T follicular helper cell (primary cell): Measurements from ENCODE around the gene CUL7.
A peak's percentile ranks its signal among the peaks of the same experiment; 100 is the strongest.
"Not testable (repeated sequence)": the region's sequence is repeated elsewhere in the genome, so short reads cannot be mapped to it uniquely, and the experiment has no call there.

Experiments
- DNase-seq: peaks from one replicate; pipeline ENCODE4 v3.0.0-alpha.2; 2020; ENCODE audit warnings: low read depth

The CUL7 gene

GRCh38 chr6:43014434-43014909 lies 39.2 kb downstream of the CUL7 start:
- no peak for DNase-seq

DNA sequence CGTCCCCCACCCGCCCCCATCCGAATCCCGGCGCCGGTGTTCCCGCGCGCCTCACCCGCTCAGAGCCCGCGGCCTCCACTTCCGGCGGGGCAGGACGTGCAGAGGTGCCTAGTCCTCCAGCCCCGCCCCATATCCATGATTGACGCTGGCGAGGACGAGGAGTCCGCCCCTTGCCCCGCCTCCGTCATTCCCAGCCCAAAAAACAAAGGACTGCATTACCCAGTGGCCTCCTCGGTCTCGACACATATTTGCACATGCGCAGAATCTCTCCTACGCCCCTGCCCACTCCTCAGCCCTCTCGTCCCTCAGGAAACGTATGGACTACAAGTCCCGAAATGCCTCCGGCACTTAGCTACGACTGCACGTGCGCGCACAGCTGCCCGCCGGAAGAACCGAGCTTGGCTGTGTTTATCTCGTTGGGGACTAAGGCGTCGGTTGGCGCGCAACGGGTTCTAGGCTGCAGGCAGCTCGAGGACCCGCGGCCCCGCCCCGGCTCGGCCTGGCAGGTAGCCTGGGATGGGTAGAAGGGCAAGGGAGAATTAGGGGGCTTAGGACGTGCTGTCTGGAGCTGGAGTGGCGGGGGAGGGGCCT lies 39.7 kb downstream of the CUL7 start, which contains the start of the genes KLHDC3 and MEA1:
KLHDC3 (plus strand) TSS at position 407 of the 591 bp plus-strand sequence. CDS start 2,944 bp downstream, outside the sequence.
MEA1 (minus strand) TSS at position 104 of the 591 bp plus-strand sequence. CDS start 133 bp downstream, outside the sequence.
- peak; percentile 98 for DNase-seq

DNA sequence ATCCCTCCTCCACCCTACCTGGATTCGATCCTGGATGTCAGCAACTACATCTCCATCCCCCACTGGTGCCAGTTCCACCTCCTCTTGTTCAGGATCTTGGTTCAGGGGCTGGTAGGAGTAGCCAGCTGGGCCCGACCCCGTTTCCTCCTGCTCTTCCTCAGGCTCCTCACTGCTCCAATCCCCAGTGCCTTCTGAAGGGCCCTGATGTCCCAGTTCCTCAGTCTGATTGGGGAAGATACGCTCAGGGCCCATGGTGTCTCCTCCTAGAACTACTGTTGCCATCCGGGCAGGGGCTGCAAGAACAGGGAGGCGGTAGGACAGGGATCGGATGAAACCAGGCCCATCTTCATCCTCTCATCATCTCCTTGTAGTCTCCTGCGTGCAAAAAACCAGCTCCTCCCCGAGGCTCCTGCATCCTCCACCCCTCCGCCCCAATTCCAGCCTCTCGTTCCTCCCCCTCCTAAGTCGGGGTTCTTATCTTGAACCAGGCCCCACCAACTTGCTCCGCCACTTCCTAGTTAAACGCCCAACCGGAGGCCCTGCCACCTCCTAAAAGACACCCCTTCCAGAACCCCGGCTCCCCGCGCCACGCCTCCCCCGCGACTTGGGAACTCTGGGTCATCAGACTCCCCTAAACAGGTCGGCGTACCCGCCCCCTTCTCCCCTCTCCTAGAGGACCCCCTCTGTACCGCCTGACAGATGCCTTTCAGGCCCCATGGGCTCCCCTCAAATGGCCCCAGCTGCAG lies 40.4 kb downstream of the CUL7 start:
- no peak for DNase-seq

GRCh38 chr6:43012364-43012763 lies 41.3 kb downstream of the CUL7 start:
- no peak for DNase-seq

- DNase-seq, result no peak
Observed at GRCh38 chr6:43011207-43011606, 42.4 kb downstream of the CUL7 start.

GRCh38 chr6:43009124-43009523 lies 44.5 kb downstream of the CUL7 start:
- no peak for DNase-seq

- DNase-seq, result no peak
Observed at GRCh38 chr6:43007126-43007525, 46.5 kb downstream of the CUL7 start.

- no peak for DNase-seq
Observed at GRCh38 chr6:43006251-43006650, 47.4 kb downstream of the CUL7 start.

DNA sequence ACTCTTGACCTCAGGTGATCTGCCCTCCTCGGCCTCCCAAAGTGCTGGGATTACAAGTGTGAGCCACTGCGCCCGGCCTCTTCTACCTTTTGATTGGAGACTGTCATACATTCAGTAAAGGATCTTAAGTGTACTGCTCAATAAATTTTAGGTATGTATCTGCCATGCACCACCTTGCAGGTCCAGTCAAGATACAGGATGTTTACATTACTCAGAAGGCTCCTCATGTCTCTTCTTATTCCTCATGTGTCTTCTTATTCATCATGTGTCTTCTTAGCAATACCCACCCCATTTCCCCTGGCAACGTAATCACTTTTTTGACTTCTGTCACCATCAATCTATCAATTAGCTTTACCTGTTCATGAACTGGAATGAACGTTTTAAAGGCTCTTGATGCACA lies 47.8 kb downstream of the CUL7 start:
- DNase-seq, result no peak

- DNase-seq, result no peak
Observed at GRCh38 chr6:43001843-43002242, 51.8 kb downstream of the CUL7 start.

- not testable (repeated sequence) for DNase-seq
Observed at GRCh38 chr6:42998205-42998604, 55.4 kb downstream of the CUL7 start.

GRCh38 chr6:42996513-42996912 lies 57.1 kb downstream of the CUL7 start:
- DNase-seq, result no peak

DNA sequence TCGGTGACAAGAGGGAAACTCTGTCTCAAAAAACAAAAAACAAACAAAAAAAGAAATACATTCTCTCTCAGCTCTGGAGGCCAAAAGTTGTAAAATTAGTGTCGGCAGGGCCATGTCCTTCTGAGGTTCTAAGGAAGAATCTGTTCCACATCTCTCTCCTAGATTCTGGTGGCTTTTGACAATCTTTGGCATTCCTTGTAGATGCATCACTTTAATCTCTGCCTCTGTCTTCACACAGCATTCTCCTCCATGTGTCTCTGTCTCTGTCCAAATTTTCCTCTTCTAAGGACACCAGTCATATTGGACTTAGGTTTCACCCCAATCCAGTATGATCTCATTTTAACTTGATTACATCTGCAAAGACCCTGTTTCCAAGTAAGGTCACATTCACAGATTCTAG lies 60.2 kb downstream of the CUL7 start:
- no peak for DNase-seq

GRCh38 chr6:42989923-42990322 lies 63.7 kb downstream of the CUL7 start:
- no peak for DNase-seq

DNA sequence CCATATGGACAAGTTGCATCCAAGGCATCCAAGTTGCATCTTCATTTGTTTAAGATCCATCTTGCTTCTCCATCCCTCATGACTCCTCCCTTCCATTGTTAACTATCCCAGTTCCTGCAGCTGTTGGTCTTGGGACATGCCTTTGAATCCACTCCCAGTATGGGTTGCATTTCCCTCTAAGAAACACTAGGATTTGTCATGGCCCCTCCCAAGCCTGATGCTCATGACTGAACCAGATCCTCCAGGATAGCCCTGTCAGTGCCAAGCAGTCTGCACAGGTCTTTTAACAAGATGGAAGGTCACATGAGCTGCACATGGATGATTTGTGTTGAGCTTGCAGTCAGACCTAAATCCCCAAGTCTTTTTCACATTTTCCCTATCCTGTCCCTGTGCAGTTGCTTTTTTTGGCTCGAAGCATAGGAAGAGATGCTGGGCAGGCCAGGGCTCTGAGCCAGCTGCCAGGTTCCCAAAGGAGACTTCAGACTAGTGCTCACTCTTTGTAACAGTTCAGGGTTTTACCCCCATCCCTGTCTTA lies 65.1 kb downstream of the CUL7 start:
- DNase-seq, result no peak
